Left kidney (tissue), 2 donors: ENCODE results near the gene TFF1. TPM values are rescaled to one million over a fixed set of nuclear protein-coding genes. Genes with fewer than 3 reads are reported as not detected.

Experiments
- DNase-seq: peaks from one replicate; pipeline ENCODE4 v3.0.0-alpha.2; 2013
- polyA plus RNA-seq: library from polyadenylated mRNA; unstranded; fragments of 120-200 nt; gene quantifications from one replicate; pipeline ENCODE4 v1.2.1, GENCODE V29; 2013; ENCODE audit not compliant: insufficient read length

Gene TFF1
- polyA plus RNA-seq, 1 donor: not detected

GRCh38 chr21:42362700-42363099, 3.6 kb downstream of the TFF1 start:
- no peak for DNase-seq

GRCh38 chr21:42362198-42362597, 4.1 kb downstream of the TFF1 start:
- no peak for DNase-seq

GRCh38 chr21:42361286-42361685, 5.0 kb downstream of the TFF1 start:
- no peak for DNase-seq

- no peak for DNase-seq
Measured at GRCh38 chr21:42360317-42360716, 6.0 kb downstream of the TFF1 start.

GRCh38 chr21:42358937-42359336, 7.4 kb downstream of the TFF1 start:
- DNase-seq: no peak

GRCh38 chr21:42358261-42358660, 8.1 kb downstream of the TFF1 start:
- DNase-seq: no peak

- DNase-seq: no peak
Measured at GRCh38 chr21:42357307-42357706, 9.0 kb downstream of the TFF1 start.

- DNase-seq: no peak
Measured at GRCh38 chr21:42356650-42357049, 9.7 kb downstream of the TFF1 start.

- DNase-seq: no peak
Measured at GRCh38 chr21:42356046-42356445, 10.3 kb downstream of the TFF1 start.

- DNase-seq: no peak
Measured at GRCh38 chr21:42353623-42354022, 12.7 kb downstream of the TFF1 start.

GRCh38 chr21:42352441-42353095, 13.8 kb downstream of the TFF1 start:
- no peak for DNase-seq

- DNase-seq: no peak
Measured at GRCh38 chr21:42351626-42352440, 14.5 kb downstream of the TFF1 start.

GRCh38 chr21:42350927-42351426, 15.4 kb downstream of the TFF1 start, which contains the start of gene TFF2:
Gene TFF2, minus strand, starts transcription at chr21:42350994. Its CDS starts 37 bp downstream, at chr21:42350957.
- no peak for DNase-seq

GRCh38 chr21:42350318-42350910, 15.9 kb downstream of the TFF1 start:
- DNase-seq: no peak

GRCh38 chr21:42349420-42350317, 16.7 kb downstream of the TFF1 start:
- DNase-seq: no peak

- DNase-seq: no peak
Measured at GRCh38 chr21:42348762-42349161, 17.6 kb downstream of the TFF1 start.

GRCh38 chr21:42347601-42348327, 18.6 kb downstream of the TFF1 start:
- no peak for DNase-seq

- DNase-seq: no peak
Measured at GRCh38 chr21:42346866-42347600, 19.3 kb downstream of the TFF1 start.

- DNase-seq: no peak
Measured at GRCh38 chr21:42346441-42346840, 19.9 kb downstream of the TFF1 start.

GRCh38 chr21:42344631-42345030, 21.7 kb downstream of the TFF1 start:
- DNase-seq: no peak
